ENCODE results near the gene PPIL1. TPM values are rescaled to one million over a fixed set of nuclear protein-coding genes. Genes with fewer than 3 reads are reported as not detected.

PPIL1 gene
- total and polyA plus RNA-seq, 2 experiments from 2014 or later: 51.7 to 53.0 TPM

- H3K27ac ChIP-seq: peak overlapping the region; percentile 43
Measured at GRCh38 chr6:36830577-36830976, 44.0 kb downstream of the PPIL1 start.

GRCh38 chr6:36829919-36830544 is 44.6 kb downstream of the PPIL1 start:
- no peaks in the 10 kb centered on the region for H4K20me1 ChIP-seq (ENCODE audit: insufficient read depth, poor library complexity, severe bottlenecking)
- no peaks in the 10 kb centered on the region for H3K27me3 ChIP-seq
- peaks cover 10% of the 10 kb centered on the region for H3K4me1 ChIP-seq (ENCODE audit: insufficient read depth)
- peak; percentile 65 for DNase-seq (ENCODE audit: low spot score)
- no peaks in the 10 kb centered on the region for H3K9me3 ChIP-seq (ENCODE audit: low read depth)
- no peak overlapping the region for H2AFZ ChIP-seq
- no peaks in the 10 kb centered on the region for H3K36me3 ChIP-seq (replicated peaks; ENCODE audit: insufficient read depth, low read depth)
- peak overlapping the region; percentile 43 for H3K27ac ChIP-seq
- no peaks in the 10 kb centered on the region for H3K9me2 ChIP-seq (replicated peaks; ENCODE audit: insufficient read depth)
- no peak overlapping the region for H3K4me3 ChIP-seq
- 67% methylated on average over 11 of the region's 11 CpGs for WGBS (ENCODE audit: low lambda C conversion rate, missing lambda C conversion rate)
- TF ChIP-seq EZH2 (IDR thresholded peaks at IDR 0.05; ENCODE audit: borderline replicate concordance) (no peak), EZH2phosphoT487 (IDR thresholded peaks at IDR 0.05; ENCODE audit: low read depth, severe bottlenecking, unreplicated experiment) (no peak), CTCF (IDR thresholded peaks at IDR 0.05; ENCODE audit: poor library complexity) (no peak)
- no peaks in the 10 kb centered on the region for H3K79me2 ChIP-seq
- H3K4me2 ChIP-seq: peak overlapping the region; percentile 31

More at GRCh38 chr6:36830577-36830976, 44.0 kb downstream of the PPIL1 start:
- H3K4me2 ChIP-seq: no peak overlapping the region
- no peaks in the 10 kb centered on the region for H3K27me3 ChIP-seq
- H3K9me3 ChIP-seq (ENCODE audit: low read depth): no peaks in the 10 kb centered on the region
- H4K20me1 ChIP-seq (ENCODE audit: insufficient read depth, poor library complexity, severe bottlenecking): no peaks in the 10 kb centered on the region
- H3K36me3 ChIP-seq (replicated peaks; ENCODE audit: insufficient read depth, low read depth): no peaks in the 10 kb centered on the region
- no peak for DNase-seq (ENCODE audit: low spot score)
- peaks cover 10% of the 10 kb centered on the region for H3K4me1 ChIP-seq (ENCODE audit: insufficient read depth)
- no peaks in the 10 kb centered on the region for H3K9me2 ChIP-seq (replicated peaks; ENCODE audit: insufficient read depth)
- H2AFZ ChIP-seq: no peak overlapping the region
- H3K4me3 ChIP-seq: no peak overlapping the region
- H3K79me2 ChIP-seq: no peaks in the 10 kb centered on the region
- 83% methylated on average over 2 of the region's 2 CpGs for WGBS (ENCODE audit: low lambda C conversion rate, missing lambda C conversion rate)
- no peak for TF ChIP-seq EZH2 (IDR thresholded peaks at IDR 0.05; ENCODE audit: borderline replicate concordance)
- TF ChIP-seq EZH2phosphoT487 (IDR thresholded peaks at IDR 0.05; ENCODE audit: low read depth, severe bottlenecking, unreplicated experiment): no peak
- no peak for TF ChIP-seq CTCF (IDR thresholded peaks at IDR 0.05; ENCODE audit: poor library complexity)

DNA sequence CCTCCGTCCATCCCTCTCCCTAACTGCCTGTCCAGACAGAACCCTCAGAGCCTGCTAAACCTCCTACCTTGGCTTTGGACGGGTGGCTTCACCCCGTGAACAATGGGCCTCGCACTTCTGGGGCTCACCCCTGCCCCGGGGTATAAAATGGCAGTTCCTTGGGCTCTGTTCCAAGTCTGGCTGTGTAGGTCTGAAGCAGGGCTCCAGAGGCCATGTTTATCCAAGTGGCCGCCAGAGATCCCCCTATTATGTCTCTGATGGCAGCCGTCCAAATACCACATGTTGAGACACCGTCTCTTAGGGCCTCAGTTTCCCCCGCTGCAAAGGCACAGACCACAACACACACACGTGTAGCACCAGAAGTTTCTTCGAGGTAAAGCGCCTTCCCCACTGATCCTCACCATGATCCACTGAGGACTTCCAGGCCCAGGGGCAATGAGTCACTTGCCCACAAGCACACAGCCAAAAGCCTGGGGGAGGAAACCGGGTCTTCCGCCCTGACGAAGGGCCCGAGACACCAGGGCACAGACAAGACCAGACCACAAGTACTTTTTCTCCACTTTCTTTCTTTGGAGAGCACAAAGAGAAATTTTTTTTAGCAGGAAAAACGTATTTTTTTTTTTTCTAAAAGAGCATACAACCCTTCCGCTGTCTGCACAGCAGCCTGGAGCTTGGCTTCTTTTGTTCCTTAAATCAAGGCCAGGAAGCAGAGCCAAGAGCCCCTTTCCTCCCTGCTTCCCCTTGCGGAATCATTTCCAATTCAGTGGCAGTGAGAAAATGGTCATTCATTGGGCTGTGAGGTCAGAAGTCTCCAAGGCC is 47.1 kb downstream of the PPIL1 start:
- Histone ChIP-seq H3K27ac (no peak overlapping the region), H3K27me3 (no peaks in the 10 kb centered on the region), H3K79me2 (no peaks in the 10 kb centered on the region), H3K36me3 (replicated peaks; ENCODE audit: insufficient read depth, low read depth) (no peaks in the 10 kb centered on the region), H4K20me1 (ENCODE audit: insufficient read depth, poor library complexity, severe bottlenecking) (no peaks in the 10 kb centered on the region), H3K9me2 (replicated peaks; ENCODE audit: insufficient read depth) (no peaks in the 10 kb centered on the region), H3K4me1 (ENCODE audit: insufficient read depth) (peaks cover 10% of the 10 kb centered on the region), H3K4me2 (no peak overlapping the region), H3K4me3 (no peak overlapping the region), H3K9me3 (ENCODE audit: low read depth) (no peaks in the 10 kb centered on the region), H2AFZ (no peak overlapping the region)
- TF ChIP-seq EZH2 (IDR thresholded peaks at IDR 0.05; ENCODE audit: borderline replicate concordance): no peak
- TF ChIP-seq EZH2phosphoT487 (IDR thresholded peaks at IDR 0.05; ENCODE audit: low read depth, severe bottlenecking, unreplicated experiment): no peak
- no peak for TF ChIP-seq CTCF (IDR thresholded peaks at IDR 0.05; ENCODE audit: poor library complexity)
- no peak for DNase-seq (ENCODE audit: low spot score)
- 78% methylated on average over 19 of the region's 19 CpGs for WGBS (ENCODE audit: low lambda C conversion rate, missing lambda C conversion rate)

Measured in hepatocyte (in vitro differentiated cells).